Measurements from ENCODE around the gene SLC26A6. TPM values are rescaled to one million over a fixed set of nuclear protein-coding genes. Genes with fewer than 3 reads are reported as not detected.

SLC26A6 gene
- 31.0 and 35.9 TPM in 2 replicates for total RNA-seq
- long read RNA-seq, transcript SLC26A6-205 (21 exons, 2,589 nt), result minor isoform, 7 of 44 reads
- long read RNA-seq, transcript SLC26A6-207 (21 exons, 2,630 nt), result major isoform, 14 of 44 reads
- long read RNA-seq, partial matches to known transcripts, result 4 of 44 reads
- long read RNA-seq, other reads (novel, unspliced or antisense), result 19 of 44 reads

GRCh38 chr3:48635222-48636021 lies at the start of gene SLC26A6:
Gene SLC26A6, minus strand, starts transcription at chr3:48635461. Its CDS starts 68 bp downstream, at chr3:48635393.
- H3K27ac Mint-ChIP-seq, result peak within 1 kb of the TSS; percentile 84
- peak within 1 kb of the TSS; percentile 74 for H3K4me3 Mint-ChIP-seq (ENCODE audit: low read depth)
- peaks cover 15% of the 10 kb centered on the region for H3K4me1 Mint-ChIP-seq (ENCODE audit: low read depth)
- peaks cover 6% of the 10 kb centered on the region for H3K36me3 Mint-ChIP-seq (ENCODE audit: insufficient read depth)
- peaks cover 12% of the 10 kb centered on the region for H3K27me3 Mint-ChIP-seq
- peak; percentile 96 for DNase-seq (ENCODE audit: low spot score, unreplicated experiment)
- TF ChIP-seq CTCF (IDR thresholded peaks at IDR 0.05; ENCODE audit: unreplicated experiment), result peak; percentile 56
- no peaks in the 10 kb centered on the region for H3K9me3 Mint-ChIP-seq (ENCODE audit: low read depth)

GRCh38 chr3:48684480-48685143 lies 49.4 kb upstream of the SLC26A6 start:
- Mint-ChIP-seq H3K36me3 (ENCODE audit: insufficient read depth) (peaks cover 18% of the 10 kb centered on the region), H3K9me3 (ENCODE audit: low read depth) (no peaks in the 10 kb centered on the region), H3K4me3 (ENCODE audit: low read depth) (peak overlapping the region; percentile 83), H3K4me1 (ENCODE audit: low read depth) (peaks cover 20% of the 10 kb centered on the region), H3K27ac (no peak overlapping the region), H3K27me3 (no peaks in the 10 kb centered on the region)
- TF ChIP-seq CTCF (IDR thresholded peaks at IDR 0.05; ENCODE audit: unreplicated experiment), result no peak
- no peak for DNase-seq (ENCODE audit: low spot score, unreplicated experiment)

GRCh38 chr3:48684054-48684349 lies 48.7 kb upstream of the SLC26A6 start:
- DNase-seq (ENCODE audit: low spot score, unreplicated experiment), result no peak
- H3K36me3 Mint-ChIP-seq (ENCODE audit: insufficient read depth), result peaks cover 18% of the 10 kb centered on the region
- H3K4me1 Mint-ChIP-seq (ENCODE audit: low read depth), result peaks cover 20% of the 10 kb centered on the region
- H3K27ac Mint-ChIP-seq, result peak overlapping the region; percentile 72
- no peaks in the 10 kb centered on the region for H3K9me3 Mint-ChIP-seq (ENCODE audit: low read depth)
- peak overlapping the region; percentile 83 for H3K4me3 Mint-ChIP-seq (ENCODE audit: low read depth)
- TF ChIP-seq CTCF (IDR thresholded peaks at IDR 0.05; ENCODE audit: unreplicated experiment), result no peak
- H3K27me3 Mint-ChIP-seq, result no peaks in the 10 kb centered on the region

- Mint-ChIP-seq H3K4me3 (ENCODE audit: low read depth) (no peak overlapping the region), H3K4me1 (ENCODE audit: low read depth) (peaks cover 20% of the 10 kb centered on the region), H3K36me3 (ENCODE audit: insufficient read depth) (peaks cover 16% of the 10 kb centered on the region), H3K27me3 (no peaks in the 10 kb centered on the region), H3K9me3 (ENCODE audit: low read depth) (no peaks in the 10 kb centered on the region), H3K27ac (no peak overlapping the region)
- TF ChIP-seq CTCF (IDR thresholded peaks at IDR 0.05; ENCODE audit: unreplicated experiment), result no peak
- no peak for DNase-seq (ENCODE audit: low spot score, unreplicated experiment)
Measured at GRCh38 chr3:48682786-48683185, 47.5 kb upstream of the SLC26A6 start.

- no peak for DNase-seq (ENCODE audit: low spot score, unreplicated experiment)
- Mint-ChIP-seq H3K27me3 (no peaks in the 10 kb centered on the region), H3K9me3 (ENCODE audit: low read depth) (no peaks in the 10 kb centered on the region), H3K4me3 (ENCODE audit: low read depth) (no peak overlapping the region), H3K27ac (no peak overlapping the region), H3K4me1 (ENCODE audit: low read depth) (peaks cover 20% of the 10 kb centered on the region), H3K36me3 (ENCODE audit: insufficient read depth) (peaks cover 18% of the 10 kb centered on the region)
- TF ChIP-seq CTCF (IDR thresholded peaks at IDR 0.05; ENCODE audit: unreplicated experiment), result no peak
Measured at GRCh38 chr3:48681974-48682610, 46.8 kb upstream of the SLC26A6 start.
